Right renal cortex interstitium (tissue), 3 donors: Measurements from ENCODE around the gene NEK11. TPM values are rescaled to one million over a fixed set of nuclear protein-coding genes. Genes with fewer than 3 reads are reported as not detected.

Experiments used
- DNase-seq, 3 donors: peaks; one replicate each; pipeline ENCODE4 v3.0.0-alpha.2; 2013; ENCODE audit warnings: low read depth in 3 of 3, low spot score in 2 of 3
- polyA plus RNA-seq, 3 donors: library from polyadenylated mRNA; unstranded; fragments of 120-200 nt; gene quantifications; one replicate each; pipeline ENCODE4 v1.2.1, GENCODE V29; 2013; ENCODE audit not compliant: insufficient read length in 3 of 3

NEK11 gene
- polyA plus RNA-seq, 3 donors, result 19.2 to 22.1 (median 21.7) TPM

- DNase-seq, result no peak
Observed at GRCh38 chr3:131221731-131222130, 195.1 kb downstream of the NEK11 start.

DNA sequence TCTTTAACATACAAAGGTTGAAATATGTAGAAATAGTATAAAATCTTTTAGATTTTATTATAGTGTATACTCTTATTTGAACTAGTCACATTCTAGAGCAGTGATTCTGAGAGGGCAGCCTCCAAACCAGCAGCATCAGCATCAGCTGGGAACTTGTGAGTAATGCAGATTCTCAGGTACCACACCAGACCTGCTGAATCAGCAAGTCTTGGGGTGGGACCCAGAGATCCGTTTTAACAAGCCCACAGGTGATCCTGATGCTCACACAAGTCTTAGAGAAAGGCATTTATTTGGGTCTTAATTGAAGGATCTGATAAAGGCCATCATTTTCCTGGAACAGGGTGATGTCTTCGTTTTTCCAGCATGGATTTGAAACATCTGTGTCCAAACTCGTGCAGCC, 195.9 kb downstream of the NEK11 start:
- no peak for DNase-seq

DNA sequence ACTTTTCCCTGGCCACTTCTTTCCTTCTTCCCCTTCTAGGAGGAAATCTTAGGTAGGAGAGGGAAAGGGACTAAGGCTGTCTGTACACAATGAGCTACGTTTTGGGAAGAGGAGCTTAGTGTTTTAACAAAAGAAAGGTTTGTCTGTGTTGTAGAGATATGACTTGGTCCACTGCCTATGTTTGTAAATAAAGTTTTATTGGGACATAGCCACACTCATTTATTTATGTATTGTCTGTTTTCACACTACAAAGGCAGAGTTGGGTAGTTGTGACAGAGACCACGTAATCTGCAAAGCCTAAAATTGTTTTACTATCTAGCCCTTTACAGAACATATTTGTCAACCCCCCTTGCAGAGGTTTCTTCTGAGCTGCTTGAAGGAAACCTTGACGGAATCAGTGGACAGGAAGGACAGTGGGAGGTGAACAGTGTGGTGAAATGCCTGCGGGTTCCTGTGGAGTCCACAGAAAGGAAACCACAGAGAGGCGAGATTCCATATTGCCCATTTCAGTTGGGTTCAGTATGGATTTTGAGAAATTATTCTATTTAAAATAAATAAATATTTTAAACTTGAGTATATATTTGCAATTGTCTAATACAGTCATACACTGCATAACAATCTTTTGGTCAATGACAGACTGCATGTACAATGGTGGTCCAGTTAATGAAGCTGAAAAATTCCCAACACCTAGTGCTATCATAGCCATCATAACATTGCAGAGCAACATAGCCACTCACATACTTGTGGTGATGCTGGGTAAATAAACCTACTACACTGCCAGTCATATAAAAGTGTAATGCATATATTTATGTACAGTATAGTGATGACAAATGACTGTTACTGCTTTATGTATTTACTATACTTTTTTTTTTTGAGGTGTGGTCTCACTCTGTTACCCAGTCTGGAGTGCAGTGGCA, 197.0 kb downstream of the NEK11 start:
- no peak for DNase-seq

DNA sequence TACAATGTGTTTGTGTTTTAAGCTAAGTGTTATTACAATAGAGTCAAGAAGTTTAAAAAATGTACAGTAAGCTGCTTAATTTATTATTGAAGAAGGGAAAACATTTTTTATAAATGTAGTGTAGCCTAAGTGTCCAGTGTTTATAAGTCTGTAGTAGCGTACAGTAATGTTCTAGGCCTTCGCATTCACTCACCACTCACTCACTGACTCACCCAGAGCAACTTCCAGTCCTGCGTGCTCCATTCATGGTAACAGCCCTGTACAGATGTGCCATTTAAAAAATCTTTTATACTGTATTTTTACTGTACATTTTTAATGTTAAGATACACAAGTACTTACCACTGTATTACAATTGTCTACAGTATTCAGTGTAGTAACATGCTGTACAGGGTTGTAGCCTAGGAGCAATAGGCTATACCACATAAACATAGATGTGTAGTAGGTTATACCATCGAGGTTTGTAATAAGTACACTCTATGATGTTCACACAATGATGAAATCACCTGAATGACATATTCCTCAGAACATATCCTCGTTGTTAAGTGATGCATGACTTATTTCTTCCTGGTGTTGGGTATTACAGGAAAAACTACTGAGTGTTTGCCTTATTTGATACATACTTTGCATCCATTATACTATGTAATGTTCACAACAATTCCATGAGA, 198.3 kb downstream of the NEK11 start:
- DNase-seq, result no peak

DNA sequence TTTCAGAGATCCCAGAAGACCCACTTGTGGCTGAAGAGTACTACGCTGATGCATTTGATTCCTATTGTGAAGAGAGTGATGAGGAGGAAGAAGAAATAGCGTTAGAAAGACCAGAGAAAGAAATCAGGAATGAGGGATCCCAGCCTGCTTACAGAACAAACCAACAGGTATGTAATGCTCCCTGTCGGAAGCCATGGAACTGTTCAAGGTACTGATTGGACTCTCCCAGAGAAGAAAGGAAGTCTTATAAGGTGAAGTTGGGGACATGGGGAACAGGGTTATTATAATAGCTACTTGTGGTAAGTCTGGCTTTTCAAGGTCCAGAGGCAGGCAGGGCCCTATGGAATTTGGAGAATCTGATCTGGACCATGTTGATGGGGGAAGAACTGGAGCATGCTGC, 201.8 kb downstream of the NEK11 start:
- no peak for DNase-seq

DNA sequence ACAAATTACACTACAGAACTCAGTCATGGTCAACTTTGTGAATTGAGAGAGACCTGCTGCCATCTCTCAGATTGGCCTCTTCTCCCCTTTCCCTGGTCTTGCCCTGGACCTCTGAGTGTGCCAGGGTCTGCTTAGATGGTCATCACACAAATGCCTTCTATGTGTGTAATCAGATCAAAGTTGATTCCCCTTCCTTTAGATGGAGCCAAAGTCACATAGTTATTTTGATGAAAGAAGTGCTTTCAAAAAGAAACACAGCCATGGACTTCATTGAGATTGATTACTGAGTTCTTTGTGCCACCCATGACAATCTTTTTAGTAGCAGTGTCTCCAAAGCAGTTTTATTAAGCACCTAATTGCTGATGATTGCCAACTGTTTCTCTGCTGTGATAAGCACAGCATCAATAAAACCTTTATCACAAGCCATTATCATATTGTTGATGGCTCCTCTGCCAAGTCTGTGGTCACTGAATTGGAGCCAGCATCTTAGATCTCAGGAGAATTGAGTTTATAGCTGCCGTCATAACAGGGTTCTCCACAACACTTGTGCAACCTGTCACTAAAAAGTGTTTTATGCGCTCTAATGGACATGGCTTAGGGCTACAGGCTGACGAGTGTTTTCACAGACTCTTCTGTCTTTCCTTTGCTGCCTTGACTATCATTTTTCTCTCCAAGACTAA, 205.2 kb downstream of the NEK11 start:
- no peak for DNase-seq

DNA sequence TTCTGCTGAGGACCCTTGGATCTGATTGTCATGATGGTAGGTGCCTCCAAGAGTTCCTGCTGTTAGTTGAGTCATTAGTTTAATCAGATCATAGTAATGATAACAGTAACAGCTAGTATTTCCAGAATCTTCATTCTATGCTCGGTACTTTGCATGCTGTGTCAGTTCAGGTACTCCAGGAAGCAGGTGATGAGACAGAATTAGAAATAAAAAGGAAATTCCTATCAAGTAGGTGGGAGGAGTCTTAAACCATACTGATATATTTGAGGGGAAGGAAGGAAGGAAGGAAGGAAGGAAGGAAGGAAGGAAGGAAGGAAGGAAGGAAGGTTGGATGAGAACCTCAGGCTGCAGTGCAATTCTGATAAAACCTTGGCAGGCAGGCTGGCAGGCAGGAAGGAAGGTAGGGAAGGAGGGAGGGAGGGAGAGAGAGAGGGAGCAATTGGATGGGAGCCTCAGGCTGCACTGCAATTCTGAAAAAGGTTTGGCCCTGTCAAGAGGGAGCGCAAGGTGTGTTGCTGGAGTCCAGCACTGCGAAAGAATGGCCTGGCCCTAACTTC, 206.1 kb downstream of the NEK11 start:
- DNase-seq, result no peak

DNA sequence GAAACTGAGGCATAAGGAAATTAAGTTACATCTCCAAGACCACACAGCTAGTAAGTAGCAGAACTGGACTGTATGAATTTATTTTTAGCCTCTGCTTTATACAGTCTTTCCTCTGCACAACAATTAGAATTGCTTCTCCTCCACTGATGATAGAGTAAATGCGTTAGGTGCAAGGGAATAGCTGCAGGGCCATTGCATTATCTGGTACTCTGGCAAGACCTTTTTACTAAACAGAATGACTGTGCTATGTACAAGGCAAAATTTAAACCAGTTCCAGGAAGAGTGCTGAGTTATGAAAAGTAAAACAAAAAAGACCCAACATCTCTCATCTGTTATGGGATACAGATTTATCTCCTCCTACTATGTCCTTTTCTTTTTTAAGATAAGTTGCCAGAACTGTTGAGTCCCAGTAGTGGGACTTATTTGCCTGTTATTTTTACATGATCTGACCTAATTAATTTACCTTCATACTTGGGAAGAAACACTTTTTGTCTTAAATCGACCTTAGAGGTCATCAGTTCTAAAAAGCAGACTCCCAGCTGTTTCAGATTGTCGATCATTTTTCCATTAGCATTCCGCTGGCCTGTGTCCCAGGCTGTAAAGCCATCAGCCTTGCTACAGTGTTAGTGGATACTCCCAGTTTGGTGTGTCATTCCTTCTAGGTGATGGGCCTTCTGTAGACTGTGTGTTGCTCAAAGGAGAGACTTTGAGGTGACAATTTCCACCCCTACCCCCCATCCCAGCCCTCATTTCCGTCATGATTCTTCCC, 207.4 kb downstream of the NEK11 start:
- no peak for DNase-seq

- no peak for DNase-seq
Observed at GRCh38 chr3:131236421-131236820, 209.7 kb downstream of the NEK11 start.

DNA sequence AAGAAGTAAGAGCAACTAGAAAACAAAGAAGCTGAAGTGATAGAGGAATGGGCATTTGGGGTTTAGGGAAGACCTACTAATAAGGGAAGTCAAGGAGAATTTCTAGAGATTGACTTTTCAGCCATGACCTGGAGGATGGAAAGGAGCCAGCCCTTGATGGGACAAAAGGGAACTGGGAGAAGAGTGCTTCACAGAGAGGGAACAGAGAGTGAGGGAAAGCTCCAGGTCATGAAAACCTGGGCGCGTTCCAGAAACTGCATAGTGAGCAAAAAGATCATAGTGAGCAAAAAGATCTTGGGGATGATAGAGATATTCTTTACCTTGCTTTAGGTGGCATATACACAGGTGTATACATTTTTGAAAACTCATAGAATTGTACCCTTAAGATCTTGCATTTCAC, 211.8 kb downstream of the NEK11 start:
- no peak for DNase-seq

GRCh38 chr3:131239267-131239666, 212.6 kb downstream of the NEK11 start:
- DNase-seq, result no peak

GRCh38 chr3:131242201-131242600, 215.5 kb downstream of the NEK11 start:
- no peak for DNase-seq

DNA sequence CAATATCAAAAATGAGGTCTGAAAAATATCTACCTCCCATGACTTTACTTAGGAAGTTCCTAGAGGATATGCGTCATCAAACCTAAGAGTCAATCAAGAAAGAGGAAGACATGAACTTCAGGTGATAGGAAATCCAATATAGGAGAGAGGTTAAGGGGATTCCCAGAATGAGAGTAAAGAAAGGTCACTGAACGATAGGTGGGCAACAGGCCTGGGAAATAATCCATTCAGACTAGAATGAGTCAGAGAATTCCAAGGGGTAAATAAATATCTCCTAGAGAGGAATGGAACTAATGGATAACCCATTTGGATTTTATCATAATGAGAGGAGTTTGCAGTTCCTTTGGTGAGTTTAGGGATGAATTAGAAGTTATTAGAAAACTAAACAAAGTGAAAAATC, 223.8 kb downstream of the NEK11 start:
- DNase-seq, result no peak

DNA sequence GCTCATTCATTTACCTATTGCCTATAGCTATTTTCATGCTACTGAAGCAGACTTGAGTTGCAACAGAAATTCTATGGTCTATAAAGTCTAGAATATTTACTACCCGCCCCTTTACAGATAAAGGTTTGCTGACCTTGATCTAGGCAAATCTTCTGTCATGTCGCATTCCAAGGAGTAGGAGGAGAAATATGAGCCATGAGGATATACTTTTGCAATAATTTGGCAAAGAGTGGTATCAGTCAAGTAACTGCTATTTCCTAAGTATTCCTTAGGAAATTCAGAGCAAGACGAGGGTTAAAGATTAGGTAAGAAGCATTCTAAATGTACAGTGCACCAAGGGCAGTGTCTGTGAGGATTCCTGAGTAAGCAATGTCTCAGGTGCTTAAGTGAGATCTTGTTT, 233.8 kb downstream of the NEK11 start:
- no peak for DNase-seq

- no peak for DNase-seq
Observed at GRCh38 chr3:131261104-131261503, 234.4 kb downstream of the NEK11 start.

DNA sequence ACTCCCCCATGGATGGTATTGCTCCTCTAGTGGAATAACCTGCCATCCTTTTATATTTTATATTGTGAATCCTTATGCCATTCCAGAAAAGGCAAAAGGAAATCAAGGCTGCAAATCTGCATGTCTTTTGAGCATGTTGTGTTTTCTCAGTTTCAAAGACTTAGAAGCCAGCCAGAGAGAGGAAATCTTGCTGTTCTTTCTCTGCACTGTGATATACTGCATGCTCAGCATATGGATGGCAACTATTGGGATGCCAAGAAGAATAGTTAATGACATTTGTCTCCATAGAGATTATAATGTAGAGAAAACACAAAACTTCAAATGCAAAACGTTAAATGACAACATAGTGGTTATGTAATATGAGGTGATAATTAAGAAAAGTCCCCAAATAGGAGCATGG, 248.9 kb downstream of the NEK11 start:
- no peak for DNase-seq

DNA sequence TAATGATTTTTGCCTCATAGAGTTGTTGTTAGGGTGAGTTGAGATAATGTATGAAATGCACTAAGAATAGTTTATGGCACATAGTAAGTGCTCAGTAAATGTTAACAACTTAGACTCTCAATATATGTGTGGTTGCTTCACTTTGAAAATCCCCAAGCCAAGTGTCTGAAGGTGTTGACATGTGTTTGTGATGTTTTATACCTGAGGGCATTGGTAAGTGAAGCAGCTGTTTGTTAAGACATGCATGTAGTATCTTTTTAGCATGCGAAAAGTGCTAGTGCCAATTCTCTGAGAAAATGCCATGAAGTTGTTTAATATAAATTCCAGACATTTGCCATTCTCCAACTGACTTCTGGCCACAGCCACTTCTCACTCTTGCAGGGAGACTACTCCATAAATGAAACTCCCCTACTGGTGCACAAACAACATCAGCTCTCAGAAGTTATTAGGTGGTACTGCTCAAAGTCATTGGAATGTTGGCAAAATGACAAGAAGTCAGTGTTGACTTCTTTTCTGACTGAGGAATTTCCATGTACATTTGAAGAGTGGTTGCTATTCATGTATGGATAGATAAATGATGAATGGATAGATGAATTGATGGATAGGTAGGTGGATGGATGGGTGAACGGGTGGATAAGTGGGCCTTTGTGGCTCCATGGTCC, 251.3 kb downstream of the NEK11 start:
- no peak for DNase-seq

GRCh38 chr3:131279577-131279976, 252.9 kb downstream of the NEK11 start:
- DNase-seq, result no peak

DNA sequence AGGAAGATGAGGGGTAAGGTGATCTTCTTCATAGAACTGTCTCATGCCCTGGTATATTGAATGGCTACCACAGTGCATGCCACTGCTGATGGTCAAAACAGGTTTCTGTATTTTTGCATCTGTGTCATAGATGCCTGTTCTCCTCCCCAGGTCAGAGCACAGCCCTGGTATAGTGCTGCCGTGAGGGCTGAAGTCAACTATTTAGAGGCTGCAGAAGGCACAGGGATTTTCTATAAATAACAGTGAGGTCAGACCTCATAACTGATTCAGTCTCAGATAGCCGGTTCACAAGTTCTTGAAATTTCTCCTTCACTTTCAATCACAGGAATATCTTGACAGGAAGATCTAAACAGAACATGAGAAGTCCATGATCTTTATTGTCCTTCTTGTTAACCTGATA, 255.7 kb downstream of the NEK11 start:
- no peak for DNase-seq

- no peak for DNase-seq
Observed at GRCh38 chr3:131282967-131283366, 256.3 kb downstream of the NEK11 start.
